ENCODE results near the gene SSBP3. TPM values are rescaled to one million over a fixed set of nuclear protein-coding genes. Genes with fewer than 3 reads are reported as not detected.

Gene SSBP3
- total RNA-seq, 1 donor from 2014 or later, result 161 TPM

DNA sequence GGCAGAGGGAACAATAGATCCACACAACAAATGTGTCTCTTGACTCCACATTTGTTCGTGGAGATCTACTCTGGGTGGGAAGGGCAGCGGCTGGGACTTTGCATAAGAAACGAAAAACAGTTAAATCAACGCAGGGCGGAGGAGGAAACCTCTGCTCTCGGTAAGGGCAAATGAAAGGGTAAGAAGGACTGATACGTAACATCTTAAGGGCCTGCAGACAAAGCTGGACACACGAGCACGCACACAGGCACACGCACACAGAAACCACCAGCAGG is 148.9 kb downstream of the SSBP3 start:
- Mint-ChIP-seq H3K4me3 (ENCODE audit: low read depth) (no peak overlapping the region), H3K36me3 (ENCODE audit: insufficient read depth) (peaks cover 9% of the 10 kb centered on the region), H3K27me3 (no peaks in the 10 kb centered on the region), H3K27ac (peak overlapping the region; percentile 22), H3K4me1 (ENCODE audit: low read depth) (peaks cover 7% of the 10 kb centered on the region), H3K9me3 (ENCODE audit: low read depth) (no peaks in the 10 kb centered on the region)
- no peak for DNase-seq (ENCODE audit: low spot score, unreplicated experiment)
- TF ChIP-seq, protein P1, sequence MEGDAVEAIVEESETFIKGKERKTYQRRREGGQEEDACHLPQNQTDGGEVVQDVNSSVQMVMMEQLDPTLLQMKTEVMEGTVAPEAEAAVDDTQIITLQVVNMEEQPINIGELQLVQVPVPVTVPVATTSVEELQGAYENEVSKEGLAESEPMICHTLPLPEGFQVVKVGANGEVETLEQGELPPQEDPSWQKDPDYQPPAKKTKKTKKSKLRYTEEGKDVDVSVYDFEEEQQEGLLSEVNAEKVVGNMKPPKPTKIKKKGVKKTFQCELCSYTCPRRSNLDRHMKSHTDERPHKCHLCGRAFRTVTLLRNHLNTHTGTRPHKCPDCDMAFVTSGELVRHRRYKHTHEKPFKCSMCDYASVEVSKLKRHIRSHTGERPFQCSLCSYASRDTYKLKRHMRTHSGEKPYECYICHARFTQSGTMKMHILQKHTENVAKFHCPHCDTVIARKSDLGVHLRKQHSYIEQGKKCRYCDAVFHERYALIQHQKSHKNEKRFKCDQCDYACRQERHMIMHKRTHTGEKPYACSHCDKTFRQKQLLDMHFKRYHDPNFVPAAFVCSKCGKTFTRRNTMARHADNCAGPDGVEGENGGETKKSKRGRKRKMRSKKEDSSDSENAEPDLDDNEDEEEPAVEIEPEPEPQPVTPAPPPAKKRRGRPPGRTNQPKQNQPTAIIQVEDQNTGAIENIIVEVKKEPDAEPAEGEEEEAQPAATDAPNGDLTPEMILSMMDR (IDR thresholded peaks at IDR 0.05; ENCODE audit: unreplicated experiment), result no peak

DNA sequence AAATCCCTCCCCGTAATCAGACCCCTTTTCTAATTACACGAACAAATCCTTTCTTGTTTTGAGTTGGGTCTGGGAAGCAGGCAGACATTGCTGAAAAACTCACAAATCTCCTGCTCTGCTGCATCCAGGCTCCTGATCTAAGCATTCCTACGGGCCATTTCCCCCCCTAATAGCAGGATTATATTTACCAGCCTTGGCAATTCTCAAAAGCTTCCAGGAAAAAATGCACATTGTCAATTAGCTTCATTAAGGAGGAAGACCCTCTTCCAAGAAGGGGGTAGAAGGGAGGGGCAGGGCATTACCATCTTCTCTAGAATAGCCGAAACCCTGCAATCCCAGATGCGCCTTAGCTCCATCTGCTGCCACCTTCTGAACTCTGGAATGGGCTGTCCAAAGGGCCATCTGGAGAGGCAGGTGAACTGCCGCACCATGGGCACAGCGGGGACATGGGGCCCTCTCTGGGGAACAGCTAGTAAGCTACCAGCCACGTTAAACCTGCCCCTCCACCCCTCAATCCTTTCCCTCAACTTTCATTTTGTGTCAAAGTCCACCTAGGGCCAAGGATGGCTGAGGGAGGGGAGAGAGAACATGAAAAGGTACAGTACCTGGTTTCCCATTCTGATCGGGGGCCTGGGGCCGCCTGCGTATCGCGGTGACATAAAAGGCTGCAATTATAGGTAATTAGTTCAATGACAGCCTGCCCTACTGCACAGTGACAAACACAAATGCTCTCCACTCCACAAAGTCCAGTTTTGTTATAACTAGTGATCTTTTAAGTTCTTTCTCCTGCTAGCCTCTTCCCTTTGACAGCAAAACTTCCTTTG is 149.5 kb downstream of the SSBP3 start:
- H3K4me3 Mint-ChIP-seq (ENCODE audit: low read depth), result no peak overlapping the region
- peaks cover 7% of the 10 kb centered on the region for H3K4me1 Mint-ChIP-seq (ENCODE audit: low read depth)
- H3K9me3 Mint-ChIP-seq (ENCODE audit: low read depth), result no peaks in the 10 kb centered on the region
- TF ChIP-seq, protein P1 (IDR thresholded peaks at IDR 0.05; ENCODE audit: unreplicated experiment), result no peak
- H3K27ac Mint-ChIP-seq, result peak overlapping the region; percentile 6
- peaks cover 9% of the 10 kb centered on the region for H3K36me3 Mint-ChIP-seq (ENCODE audit: insufficient read depth)
- no peaks in the 10 kb centered on the region for H3K27me3 Mint-ChIP-seq
- no peak for DNase-seq (ENCODE audit: low spot score, unreplicated experiment)

DNA sequence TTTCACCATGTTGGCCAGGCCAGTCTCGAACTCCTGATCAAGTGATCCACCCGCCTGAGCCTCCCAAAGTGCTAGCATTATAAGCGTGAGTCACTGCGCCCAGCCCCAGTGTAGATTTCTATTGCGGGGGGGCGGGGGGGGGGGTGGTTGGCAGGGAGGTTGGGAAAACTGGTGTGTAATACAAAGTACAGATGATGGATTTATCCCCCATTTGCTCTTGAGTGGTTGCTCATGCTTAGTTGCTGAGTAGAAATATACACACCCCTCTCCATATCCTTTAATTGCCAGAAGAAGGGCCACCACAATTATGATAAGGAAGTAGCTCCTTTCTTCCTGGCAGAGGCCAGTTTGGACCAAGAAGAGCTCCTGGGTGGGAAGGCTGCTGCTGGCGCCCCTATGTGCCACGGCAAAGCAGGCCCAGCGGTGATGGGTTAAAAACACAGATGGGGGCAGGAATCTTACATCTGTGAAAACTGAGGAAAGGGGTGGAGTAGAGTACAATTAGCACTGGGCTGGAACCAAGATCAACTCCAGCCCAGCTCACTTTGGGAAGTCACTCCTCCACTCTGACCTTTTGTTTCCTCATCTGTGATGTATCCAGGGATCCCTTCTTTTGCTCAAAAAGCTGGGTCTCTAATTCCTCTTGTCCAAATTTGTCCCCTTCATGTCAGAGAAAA is 151.0 kb downstream of the SSBP3 start:
- no peak for DNase-seq (ENCODE audit: low spot score, unreplicated experiment)
- H3K36me3 Mint-ChIP-seq (ENCODE audit: insufficient read depth), result peaks cover 10% of the 10 kb centered on the region

DNA sequence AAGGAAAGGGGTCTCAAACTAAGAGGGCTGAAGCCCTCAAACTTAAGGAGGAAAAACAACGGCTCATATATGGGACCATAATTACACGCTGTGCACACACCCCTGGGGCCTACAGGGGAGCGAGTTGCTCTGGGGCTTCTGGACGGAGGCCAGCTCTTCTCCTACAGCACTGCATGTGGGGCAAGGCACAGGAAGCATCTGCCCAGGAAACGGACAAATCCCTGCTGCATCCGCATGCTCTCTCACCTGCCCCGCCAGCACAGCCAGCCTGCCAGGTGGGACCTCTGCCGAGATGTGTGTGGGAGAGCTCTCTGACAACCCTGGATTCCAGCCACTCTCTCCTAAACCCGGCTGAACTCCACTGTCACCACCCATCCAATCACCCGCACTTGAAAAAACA is 152.1 kb downstream of the SSBP3 start:
- no peak for DNase-seq (ENCODE audit: low spot score, unreplicated experiment)
- H3K4me3 Mint-ChIP-seq (ENCODE audit: low read depth), result no peak overlapping the region
- H3K27me3 Mint-ChIP-seq, result no peaks in the 10 kb centered on the region
- H3K4me1 Mint-ChIP-seq (ENCODE audit: low read depth), result peaks cover 7% of the 10 kb centered on the region
- TF ChIP-seq, protein P1 (IDR thresholded peaks at IDR 0.05; ENCODE audit: unreplicated experiment), result no peak
- H3K9me3 Mint-ChIP-seq (ENCODE audit: low read depth), result no peaks in the 10 kb centered on the region
- H3K36me3 Mint-ChIP-seq (ENCODE audit: insufficient read depth), result peaks cover 10% of the 10 kb centered on the region
- peak overlapping the region; percentile 49 for H3K27ac Mint-ChIP-seq

More for the DNA sequence above, 151.0 kb downstream of the SSBP3 start:
- TF ChIP-seq, protein P1 (IDR thresholded peaks at IDR 0.05; ENCODE audit: unreplicated experiment), result no peak
- Mint-ChIP-seq H3K9me3 (ENCODE audit: low read depth) (no peaks in the 10 kb centered on the region), H3K4me3 (ENCODE audit: low read depth) (no peak overlapping the region), H3K27me3 (no peaks in the 10 kb centered on the region), H3K4me1 (ENCODE audit: low read depth) (peaks cover 7% of the 10 kb centered on the region), H3K27ac (no peak overlapping the region)

DNA sequence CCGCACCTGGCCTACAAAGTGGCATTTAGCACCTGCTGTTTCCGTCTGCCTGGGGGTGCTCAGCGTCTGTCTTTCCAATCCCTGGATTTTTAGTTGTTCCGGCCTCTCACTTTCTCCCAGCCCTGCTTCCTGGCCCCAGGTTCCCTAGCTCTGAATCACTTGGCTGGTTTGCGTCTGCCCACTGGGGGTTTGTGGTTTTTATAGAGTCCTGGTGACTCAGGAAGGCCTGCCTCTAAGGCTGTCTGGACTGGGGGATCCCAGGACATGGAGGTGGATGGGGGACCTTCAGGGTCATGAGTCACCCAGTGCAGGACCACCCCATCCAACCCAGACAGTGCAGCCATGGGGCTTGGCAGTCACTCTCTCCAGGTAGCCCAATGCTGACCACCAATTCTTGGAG is 152.7 kb downstream of the SSBP3 start:
- Mint-ChIP-seq H3K4me1 (ENCODE audit: low read depth) (peaks cover 7% of the 10 kb centered on the region), H3K27ac (no peak overlapping the region)
- no peak for DNase-seq (ENCODE audit: low spot score, unreplicated experiment)

More for the DNA sequence above, 152.7 kb downstream of the SSBP3 start:
- Mint-ChIP-seq H3K36me3 (ENCODE audit: insufficient read depth) (peaks cover 10% of the 10 kb centered on the region), H3K27me3 (no peaks in the 10 kb centered on the region), H3K4me3 (ENCODE audit: low read depth) (no peak overlapping the region), H3K9me3 (ENCODE audit: low read depth) (no peaks in the 10 kb centered on the region)
- TF ChIP-seq, protein P1 (IDR thresholded peaks at IDR 0.05; ENCODE audit: unreplicated experiment), result no peak
